Measurements from ENCODE around the gene CCDC192.
A peak's percentile ranks its signal among the peaks of the same experiment; 100 is the strongest.
"Not testable (repeated sequence)": the region's sequence is repeated elsewhere in the genome, so short reads cannot be mapped to it uniquely, and the experiment has no call there.

The CCDC192 gene

DNA sequence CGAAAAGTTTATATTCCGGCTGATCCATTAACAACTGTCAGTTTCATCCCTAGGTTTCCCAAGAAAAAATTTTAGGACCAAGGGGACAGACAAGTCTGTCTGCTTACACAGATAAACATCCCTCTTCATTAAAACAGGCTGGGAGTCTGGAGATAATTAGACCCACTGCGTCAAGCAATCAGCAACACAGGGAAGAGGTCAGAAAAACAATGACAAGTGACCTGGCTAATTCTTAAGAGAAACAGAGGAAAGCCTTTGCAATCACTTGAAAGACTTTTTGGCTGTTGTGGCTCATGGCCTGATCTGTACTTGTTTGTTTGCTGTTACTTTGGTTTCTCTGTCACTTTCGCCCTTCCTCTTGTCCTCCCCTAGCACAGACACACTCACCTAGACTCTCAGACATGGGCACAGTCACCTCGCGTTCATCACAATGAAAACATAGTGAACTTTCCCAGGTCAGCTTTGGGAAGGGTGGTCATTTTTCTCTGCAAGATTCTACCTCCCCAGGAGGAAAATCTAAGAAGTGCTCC is 2.9 kb upstream of the CCDC192 start:
- DNase-seq, result no peak

DNA sequence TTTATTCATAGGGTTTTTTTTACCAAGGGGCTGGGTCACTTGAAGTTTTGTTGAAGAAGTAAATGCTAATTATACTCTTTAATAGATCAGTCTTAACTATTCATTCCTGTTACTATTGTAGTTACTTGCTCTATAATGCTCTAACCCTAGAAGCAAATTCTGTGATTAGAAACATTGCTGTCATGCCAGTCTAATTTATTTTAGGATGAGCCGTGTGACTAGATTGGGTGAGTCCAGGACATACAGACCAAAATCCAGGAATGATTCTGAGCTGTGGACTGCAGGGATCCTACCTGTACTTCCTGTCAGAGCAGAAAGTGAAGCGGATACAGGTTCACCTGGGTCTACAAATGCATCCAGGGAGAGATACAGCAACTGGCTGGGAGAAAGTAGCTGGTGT is 757 bp upstream of the CCDC192 start:
- no peak for DNase-seq

DNA sequence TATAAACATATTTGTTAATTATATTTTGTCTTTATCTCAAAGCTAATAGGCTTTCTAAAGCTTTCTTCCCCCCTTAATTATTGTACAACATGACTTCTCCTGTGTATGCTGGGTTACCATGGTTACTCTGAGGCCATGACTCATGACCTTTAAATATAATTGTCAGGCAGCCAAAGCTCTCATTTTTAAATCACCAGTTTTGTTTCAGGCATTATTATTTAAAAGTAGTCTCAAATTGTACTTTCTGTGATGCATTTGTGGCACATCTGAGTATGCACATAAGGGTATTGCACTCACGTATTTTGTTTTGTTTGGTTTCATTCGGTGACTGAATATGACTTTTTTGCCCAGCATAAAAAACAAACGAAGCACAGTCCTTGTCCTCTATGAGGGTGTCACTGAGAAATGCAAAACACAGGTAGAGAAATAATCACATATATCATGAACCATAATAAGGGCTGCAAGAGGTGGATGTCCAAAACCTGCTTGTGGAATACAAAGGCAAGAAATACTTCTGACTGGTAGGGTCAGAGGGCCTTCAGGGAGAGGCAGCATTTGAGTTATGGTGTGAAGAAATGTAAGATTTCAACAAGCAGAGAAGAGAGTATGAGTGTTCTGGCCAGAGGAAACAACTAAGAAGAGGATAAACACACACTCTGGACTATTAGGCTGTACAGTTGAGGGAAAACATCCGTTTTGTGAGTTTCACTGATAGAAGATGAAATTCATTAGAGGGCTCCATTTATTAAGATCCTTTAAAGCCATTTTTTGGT is 2.1 kb downstream of the CCDC192 start:
- no peak for DNase-seq

DNA sequence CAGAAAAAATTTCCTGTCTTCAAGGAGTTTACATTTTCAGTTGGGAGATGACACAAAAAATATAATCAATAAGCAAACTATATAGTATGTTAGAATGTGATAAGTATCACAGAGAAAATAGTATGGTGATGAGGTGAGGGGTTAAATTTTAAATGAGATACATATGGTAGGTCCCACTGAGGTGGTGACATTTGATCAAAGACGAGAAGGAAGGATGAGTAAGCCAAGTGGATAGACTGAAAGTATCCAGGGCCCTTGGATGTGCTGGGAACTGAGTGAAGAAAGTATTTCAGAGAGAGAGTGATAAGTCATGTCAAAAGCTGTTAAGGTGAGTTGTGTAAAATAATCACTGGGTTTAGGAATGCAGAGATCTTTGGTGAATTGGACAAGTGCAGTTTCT is 3.5 kb downstream of the CCDC192 start:
- DNase-seq, result no peak

DNA sequence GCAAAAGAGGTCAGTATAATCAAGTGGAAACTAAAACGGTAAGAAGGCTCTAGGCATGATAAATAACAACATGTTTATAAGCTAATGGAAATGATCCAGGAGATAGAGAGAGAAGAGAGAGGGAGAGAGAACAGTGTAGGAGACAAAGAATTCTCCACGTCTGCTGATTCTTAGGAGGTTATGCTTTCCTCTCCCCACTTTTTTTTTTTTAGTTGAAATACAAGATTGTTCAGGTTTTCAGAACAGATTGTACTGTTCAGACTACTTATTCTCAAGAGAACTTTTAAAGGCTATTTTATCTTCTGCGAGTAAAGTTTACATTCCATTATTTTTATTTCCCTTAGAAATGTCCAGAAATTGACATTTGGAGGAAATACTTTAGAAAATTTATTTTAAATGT is 4.0 kb downstream of the CCDC192 start:
- DNase-seq, result no peak

DNA sequence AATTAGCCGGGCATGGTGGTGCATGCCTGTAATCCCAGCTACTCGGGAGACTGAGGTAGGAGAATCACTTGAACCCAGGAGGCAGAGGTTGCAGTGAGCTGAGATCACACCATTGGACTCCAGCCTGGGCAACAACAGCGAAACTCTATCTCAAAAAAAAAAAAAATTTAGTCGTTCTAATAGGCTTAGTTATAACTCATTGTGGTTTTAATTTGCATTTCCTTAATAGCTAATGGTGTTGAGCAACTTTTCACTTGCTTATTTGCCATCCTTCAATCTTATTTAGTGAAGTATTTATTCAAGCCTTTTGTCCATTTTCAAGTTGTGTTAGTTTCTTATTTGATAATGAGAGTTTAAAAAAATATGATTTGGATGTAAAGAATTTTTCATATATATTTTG is 9.9 kb downstream of the CCDC192 start:
- not testable (repeated sequence) for DNase-seq

DNA sequence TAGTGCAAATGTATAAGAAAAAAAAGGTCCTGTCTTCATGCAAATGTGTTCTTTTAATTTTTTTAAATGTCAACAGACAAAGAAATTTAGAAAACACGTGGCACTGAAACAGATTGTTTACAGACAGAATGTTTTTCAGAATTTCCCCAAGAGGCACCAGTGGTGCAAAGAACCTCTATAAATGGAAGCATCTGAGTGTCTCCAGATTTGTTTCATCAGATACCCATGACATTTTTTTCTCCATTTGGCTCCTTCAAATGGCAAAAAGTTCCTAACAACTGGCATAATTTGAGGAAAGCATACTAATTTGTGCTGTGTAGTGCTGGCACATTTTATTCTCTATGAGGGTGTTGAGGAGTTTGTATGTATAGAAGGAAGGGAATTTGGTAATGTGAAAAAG is 15.0 kb downstream of the CCDC192 start:
- DNase-seq, result no peak

DNA sequence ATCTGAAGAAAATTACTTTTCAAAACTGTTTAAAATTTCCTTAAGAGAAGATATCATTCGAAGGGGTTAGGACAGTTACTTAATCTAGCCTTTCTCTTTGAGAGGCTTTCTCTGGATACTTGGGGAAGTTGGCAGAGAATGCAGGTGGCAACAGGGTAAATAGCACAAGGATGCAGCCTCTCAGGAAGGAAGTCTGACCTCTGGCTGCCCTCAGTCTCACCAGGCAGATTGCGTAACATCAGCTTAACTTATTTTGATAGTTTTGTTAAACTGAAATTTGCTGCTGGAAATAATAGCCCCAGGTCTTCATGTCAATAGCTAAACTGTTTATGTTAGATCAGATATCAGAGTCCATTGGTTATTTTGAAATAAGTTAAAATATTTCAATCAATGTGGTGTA is 20.4 kb downstream of the CCDC192 start:
- no peak for DNase-seq

DNA sequence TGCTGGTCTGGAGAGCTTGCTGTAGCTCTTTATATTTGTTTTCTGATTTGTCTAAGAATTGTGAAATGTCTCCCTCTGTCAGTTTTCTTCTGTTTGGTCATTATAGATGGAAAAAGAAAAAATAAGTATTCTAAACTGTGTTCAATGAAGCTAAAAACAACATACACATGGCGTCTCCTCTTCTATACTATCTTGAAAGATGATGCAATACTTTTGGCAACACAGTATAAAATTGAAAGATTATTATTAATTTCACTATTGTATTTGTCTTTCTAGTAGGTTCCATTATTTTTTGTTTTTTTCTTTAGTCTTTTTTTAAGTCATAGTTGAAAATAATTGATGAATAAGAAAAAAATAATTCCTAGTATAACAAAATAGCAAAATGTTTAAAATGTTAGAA is 22.5 kb downstream of the CCDC192 start:
- no peak for DNase-seq

DNA sequence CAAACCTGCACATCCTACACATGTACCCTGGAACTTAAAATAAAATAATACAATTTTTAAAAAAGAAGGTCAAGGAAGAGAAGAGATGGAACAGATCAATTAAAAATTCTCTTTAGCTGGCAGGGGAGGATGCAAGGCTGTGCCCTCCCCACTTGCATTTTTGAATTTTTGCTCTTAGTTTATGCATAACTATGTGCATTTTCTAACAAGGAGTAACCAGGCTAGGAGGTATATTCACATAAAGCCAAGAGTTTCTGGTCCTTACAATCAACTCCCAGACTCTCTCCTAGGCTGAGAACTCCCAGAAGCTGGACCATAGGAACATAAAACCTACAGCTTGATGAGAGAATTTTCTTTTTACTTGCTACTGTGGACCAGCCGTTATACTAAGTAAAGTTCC is 29.8 kb downstream of the CCDC192 start:
- no peak for DNase-seq

DNA sequence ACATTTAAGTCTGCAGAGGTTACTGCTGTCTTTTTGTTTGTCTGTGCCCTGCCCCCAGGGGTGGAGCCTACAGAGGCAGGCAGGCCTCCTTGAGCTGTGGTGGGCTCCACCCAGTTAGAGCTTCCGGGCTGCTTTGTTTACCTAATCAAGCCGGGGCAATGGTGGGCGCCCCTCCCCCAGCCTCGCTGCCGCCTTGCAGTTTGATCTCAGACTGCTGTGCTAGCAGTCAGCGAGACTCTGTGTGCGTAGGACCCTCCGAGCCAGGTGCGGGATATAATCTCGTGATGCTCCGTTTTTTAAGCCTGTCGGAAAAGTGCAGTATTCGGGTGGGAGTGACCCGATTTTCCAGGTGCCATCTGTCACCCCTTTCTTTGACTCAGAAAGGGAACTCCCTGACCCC is 36.2 kb downstream of the CCDC192 start:
- not testable (repeated sequence) for DNase-seq

DNA sequence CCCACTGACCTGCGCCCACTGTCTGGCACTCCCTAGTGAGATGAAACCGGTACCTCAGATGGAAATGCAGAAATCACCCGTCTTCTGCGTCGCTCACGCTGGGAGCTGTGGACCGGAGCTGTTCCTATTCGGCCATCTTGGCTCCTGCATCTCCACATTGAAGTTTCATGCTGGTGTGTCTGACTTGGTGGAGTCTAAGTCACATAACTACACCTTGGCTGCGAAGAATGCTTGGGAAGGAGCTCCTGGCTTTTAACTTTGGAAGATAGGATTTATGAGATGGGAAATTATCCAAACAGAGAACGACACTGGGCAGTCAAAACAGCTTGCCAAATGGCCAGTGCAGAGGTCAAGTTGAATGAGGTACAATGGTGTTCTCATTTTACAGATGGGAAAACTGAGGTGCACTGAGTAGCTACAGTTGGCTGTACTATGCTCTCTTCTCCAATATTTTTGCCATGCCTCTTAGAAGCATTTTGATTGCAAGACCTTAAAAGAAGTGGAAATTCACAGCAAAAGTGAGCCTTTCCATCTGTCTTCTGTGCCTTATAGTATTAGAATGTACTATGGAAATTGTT is 36.7 kb downstream of the CCDC192 start:
- DNase-seq, result no peak

DNA sequence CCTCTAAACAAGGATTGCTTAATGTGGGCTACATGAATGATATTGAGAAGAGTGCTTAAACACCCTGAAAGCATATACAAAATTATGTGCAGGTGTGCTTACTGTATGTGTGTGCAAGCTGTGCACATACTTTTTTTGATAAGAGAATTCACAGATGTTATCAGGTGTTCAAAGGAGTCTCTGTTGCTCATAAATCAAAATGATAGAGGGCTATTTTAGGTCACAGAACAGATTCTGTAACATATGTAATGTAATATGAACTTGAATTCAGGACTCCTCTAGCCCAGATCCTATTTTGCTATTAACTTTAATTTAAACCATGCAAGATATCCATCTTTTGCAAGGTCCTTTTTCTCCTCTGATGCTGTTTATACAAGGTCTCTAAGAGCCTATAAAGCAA is 38.2 kb downstream of the CCDC192 start:
- DNase-seq, result no peak

DNA sequence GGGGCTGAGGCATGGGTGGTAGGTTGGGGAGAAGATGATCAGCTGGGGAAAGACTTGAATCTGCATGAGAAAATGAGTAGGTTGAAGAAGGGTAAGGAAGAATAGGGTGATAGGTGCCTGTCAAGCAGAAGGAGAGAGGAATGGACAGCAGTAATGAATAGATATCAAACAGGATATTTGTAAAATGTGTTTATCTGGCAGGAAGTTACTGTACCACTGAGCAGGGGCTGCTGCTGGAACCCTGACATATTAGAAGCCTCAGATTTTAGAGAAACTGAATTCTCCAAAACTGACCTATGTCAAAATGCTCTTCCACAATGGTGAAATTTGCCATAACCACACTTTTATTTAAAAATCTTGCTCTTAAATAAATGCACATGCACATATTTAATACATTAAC is 41.0 kb downstream of the CCDC192 start:
- DNase-seq, result no peak

DNA sequence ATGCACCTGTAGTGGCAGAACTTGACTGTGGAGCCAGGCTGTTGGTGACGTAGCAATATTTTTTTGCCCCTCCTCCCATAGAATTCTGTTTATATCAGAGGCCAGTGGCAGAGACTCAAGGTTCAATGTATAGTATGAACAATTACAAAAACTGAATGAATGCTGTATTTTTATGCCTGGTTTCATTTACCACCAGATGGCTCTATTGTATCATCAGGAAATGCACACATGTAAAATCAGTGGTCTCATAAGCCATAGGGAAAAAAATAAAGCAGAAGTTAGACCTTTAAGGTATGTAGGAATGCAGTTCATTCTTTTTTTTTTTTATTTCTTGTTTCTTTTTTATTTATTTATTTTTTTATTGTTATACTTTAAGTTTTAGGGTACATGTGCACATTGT is 43.6 kb downstream of the CCDC192 start:
- no peak for DNase-seq

DNA sequence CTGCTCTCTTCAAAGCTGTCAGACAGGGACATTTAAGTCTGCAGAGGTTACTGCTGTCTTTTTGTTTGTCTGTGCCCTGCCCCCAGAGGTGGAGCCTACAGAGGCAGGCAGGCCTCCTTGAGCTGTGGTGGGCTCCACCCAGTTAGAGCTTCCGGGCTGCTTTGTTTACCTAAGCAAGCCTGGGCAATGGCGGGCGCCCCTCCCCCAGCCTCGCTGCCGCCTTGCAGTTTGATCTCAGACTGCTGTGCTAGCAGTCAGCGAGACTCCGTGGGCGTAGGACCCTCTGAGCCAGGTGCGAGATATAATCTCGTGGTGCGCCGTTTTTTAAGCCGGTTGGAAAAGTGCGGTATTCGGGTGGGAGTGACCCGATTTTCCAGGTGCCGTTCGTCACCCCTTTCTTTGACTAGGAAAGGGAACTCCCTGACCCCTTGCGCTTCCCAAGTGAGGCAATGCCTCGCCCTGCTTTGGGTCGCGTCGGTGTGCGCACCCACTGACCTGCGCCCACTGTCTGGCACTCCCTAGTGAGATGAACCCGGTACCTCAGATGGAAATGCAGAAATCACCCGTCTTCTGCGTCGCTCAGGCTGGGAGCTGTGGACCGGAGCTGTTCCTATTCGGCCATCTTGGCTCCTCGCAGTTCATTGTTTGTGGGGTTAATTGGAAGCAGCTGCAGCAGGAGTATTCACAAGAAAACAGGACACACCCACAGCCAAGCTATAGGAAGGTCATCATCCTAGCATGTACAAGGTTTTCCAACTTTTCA is 49.5 kb downstream of the CCDC192 start:
- not testable (repeated sequence) for DNase-seq

DNA sequence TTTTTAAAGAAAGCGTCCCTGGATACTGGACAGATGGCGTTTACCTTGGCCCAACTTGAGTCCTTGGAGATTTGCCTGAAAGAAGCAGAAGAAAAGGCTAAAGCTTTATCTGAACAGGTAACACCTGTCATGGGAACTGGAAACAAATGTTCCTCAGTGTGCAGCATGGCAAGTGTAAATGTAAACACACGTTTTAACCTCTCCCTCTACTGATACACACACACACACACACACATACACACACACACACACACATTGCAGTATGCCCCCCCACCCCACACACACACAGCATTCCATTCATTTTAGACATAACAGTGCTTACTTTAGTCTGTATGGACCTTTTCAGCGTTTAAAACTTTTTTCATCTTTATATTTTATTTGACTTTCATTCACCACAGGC is 51.1 kb downstream of the CCDC192 start:
- DNase-seq, result peak; percentile 52

DNA sequence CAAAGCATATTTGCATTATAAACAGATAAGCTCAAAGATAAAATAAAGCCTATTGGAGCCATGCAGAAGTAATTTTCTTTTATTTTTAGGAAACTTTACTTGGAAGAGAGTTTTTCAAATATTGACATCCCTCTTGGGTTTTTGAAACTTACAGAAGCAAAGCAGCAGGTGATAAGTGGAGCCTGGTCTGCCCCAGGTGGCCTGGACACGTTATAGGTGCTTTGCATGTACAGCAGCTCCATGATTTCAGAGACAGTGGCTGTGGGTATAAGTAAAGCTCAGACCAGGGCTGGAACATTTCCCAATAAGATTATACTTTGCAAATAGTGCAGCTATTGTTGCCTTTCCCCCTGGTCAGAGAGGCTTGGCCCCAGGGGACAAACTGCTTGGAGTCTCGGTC is 51.5 kb downstream of the CCDC192 start:
- DNase-seq, result peak; percentile 59

DNA sequence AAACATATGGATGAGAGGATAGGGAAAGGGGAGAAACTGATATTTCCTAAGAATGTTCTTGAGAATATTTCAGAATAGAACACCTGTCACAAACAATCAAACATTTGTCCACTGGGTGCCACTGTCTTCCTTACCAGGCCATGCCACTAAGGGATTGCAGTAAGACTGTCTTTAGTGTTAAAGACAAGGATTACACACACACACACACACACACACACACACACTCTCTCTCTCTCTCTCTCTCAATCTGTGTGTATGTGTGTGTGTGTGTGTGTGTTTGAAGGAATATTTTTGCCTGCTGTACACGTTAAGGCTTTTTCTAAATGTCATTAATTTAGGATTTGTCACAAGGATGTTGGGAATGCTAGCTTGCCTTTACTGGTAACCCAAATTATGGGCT is 54.4 kb downstream of the CCDC192 start:
- peak; percentile 28 for DNase-seq

DNA sequence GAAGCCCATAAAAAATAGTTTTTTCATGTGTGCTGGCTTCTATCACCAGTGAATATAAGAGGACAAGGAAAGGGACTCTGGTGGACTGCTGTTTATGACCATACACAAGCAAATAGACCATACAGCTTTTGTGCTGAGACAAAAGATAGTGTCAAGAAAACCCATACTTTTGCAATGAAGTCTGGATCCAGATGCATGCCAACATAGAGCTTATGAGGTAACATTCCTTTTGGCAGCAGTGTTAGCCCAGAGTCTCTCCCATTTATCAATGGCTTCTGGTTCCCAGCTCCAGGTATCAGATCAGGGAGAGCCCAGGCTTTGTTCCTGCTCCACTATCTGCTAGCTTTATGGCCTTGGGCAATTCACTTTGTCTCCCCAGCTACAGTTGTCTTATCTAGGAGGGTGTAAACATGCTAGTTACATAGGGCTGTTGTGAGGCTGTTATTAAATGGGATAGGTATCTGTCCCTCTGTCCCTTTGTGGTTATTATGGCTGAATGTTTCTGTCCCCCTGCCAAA is 55.6 kb downstream of the CCDC192 start:
- DNase-seq, result no peak

DNA sequence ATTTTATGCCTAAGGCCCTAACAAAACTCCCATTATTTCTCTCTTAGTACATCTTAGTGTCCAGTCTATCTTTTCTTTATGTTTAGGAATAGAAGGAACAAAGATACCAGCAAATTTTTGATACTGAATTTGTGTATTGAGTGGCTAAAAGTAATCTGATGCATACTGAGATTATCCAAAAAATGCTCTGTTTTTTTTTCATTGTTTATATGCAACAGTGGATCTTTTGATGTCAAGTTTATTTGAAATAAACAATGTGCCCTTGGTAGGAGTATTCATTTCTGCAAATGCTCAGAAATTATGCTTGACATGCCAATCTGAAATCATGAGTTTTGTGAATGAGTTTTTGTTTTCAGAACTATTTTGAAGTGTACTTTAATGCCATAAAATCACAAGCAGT is 58.7 kb downstream of the CCDC192 start:
- no peak for DNase-seq

DNA sequence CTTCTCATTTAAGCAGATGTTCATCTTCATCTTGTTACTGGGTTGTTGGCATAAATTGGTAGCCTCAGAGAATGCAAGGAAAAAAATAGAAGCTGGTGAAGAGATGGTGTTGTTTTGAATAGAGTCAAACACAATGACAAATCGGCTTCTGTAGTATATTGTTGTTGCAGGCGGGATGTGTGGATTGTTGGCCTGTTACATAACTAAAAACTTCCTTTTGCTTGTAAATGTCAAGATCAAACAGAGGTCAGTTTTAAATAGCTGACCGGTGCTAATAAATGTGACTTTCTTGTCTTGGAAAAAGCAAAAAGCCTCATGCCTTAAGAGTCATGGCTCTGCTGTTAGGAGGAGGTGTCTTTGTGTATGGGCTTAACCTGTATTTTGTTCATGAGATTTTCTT is 59.2 kb downstream of the CCDC192 start:
- DNase-seq, result no peak

DNA sequence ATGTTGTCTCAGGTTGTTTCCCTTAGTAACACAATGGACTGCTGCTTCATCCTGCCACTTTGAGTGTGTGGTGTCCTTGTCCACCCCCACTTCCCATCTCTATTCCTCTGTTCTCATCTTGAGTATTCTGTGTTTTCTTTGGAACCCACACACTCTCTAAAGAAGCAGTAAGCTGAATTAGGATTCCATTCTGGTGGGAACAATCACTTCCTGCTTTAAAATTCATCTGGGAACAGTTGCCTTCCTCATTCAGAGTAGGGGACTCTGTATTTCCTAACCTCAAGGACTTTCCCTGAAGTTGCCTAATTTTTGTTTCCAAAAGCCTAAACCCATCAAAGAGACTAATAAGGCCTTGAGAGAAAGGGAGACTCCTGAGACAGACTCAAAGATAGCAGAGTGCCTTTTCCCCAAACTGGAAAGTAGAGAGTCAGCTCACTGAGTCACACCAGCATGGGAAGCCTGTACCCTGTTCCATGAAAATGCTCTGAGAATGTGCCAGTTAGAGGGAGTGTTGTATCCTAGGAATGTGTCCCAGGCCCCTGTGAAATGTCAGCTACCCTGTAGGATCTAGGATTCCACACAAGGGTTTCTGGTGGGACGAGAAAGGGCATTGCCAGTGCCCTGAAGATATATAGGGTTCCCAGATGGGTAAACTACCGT is 63.6 kb downstream of the CCDC192 start:
- DNase-seq, result no peak
